Measurements from ENCODE around the gene SS18L1.

The SS18L1 gene

GRCh38 chr20:62143081-62143956, at the start of gene SS18L1, which contains the start of gene PSMA7:
SS18L1 (plus strand) TSS chr20:62143769; CDS start chr20:62143821, 52 bp downstream.
PSMA7 (minus strand) TSS chr20:62143394; CDS start chr20:62143303, 91 bp downstream.
- H3K9me3 Mint-ChIP-seq, result no peaks in the 10 kb centered on the region
- peak within 1 kb of the TSS; percentile 96 to 99 (median 96) for H3K27ac Mint-ChIP-seq
- H3K4me1 Mint-ChIP-seq, result peaks cover 47% of the 10 kb centered on the region
- peaks cover 3% of the 10 kb centered on the region for H3K27me3 Mint-ChIP-seq (ENCODE audit: low read depth)
- H3K36me3 Mint-ChIP-seq (ENCODE audit: low read depth), result peaks cover 24% of the 10 kb centered on the region
- TF ChIP-seq CTCF (IDR thresholded peaks at IDR 0.05; ENCODE audit: unreplicated experiment in 3 of 3), result no peak
- H3K4me3 Mint-ChIP-seq, result peak within 1 kb of the TSS; percentile 94 to 99 (median 98)

DNA sequence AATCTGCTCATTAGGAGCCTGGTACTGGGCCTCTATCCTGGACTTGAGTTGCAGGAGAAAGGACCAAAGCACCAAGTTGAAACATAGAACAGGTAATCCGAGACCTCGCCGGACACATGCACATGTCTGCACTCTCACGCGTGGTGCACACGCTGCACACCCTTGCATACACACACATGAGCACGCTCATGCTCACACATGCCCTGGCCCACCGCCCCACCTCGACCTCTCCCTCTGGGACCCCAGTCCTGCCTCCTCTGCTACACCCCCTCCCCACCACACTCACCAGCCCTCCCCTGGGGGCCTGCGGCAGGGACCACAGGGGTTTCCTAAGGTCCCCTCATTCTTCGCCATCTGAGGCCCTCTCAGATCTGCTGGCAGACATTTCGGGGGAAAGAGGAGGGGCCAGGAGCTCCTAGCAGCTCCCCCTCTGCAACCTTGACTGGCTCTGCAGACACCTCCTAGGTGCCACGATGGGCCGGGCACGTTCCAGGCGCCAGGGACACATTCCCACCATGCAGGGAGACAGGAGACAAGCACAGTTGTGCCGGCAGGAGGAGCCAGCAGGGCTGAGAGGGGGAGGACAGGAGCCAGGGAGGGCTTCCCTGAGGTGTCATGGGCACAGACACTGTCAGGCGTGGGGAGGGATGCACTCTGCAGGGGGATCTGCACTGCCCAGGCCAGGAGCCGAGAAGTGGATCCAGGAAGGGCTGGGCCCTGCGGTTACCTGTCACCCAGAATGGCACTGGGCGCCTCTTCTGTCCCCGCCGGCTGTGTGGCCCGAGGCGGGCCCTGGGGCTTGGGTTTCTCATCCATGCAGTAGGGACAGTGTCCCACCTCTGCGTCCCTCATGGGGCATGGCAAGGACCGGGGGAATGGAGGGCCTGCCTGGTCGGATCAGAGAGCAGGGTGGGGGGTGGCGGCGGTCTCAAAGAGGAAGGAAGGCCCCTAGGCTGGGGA, 46.9 kb upstream of the SS18L1 start:
- H3K4me1 Mint-ChIP-seq, result no peaks in the 10 kb centered on the region
- no peak for TF ChIP-seq CTCF (IDR thresholded peaks at IDR 0.05; ENCODE audit: unreplicated experiment in 3 of 3)
- peaks cover 15% of the 10 kb centered on the region for H3K27me3 Mint-ChIP-seq (ENCODE audit: low read depth)
- no peak overlapping the region for H3K4me3 Mint-ChIP-seq
- no peak overlapping the region for H3K27ac Mint-ChIP-seq
- H3K9me3 Mint-ChIP-seq, result peaks cover 3% of the 10 kb centered on the region
- no peaks in the 10 kb centered on the region for H3K36me3 Mint-ChIP-seq (ENCODE audit: low read depth)

DNA sequence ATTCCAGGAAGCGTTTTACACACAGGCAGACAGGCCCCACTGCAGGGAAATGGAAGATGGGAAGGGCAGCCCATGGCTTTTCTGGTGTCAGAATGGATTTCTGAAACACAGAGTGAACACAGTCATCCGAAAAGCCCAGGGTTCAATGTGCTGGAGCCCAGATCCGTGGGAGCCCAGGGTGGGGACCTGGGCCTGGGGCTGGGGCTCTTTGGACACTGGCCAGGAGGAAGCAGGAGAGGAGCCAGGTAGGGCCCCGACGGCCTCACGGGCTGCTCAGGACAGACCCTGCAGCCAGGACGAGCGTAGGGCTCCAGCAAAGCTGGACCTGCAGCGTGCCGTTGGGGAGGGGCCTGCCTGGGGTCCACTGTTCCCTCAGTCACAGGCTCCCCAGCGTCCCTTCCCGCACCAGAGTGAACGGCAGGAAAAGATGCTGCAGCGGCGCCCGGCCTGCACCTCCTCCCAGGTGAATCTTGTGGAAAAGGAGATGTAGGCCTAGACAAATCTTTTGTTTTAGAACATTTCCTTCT, 45.6 kb upstream of the SS18L1 start:
- H3K27ac Mint-ChIP-seq, result no peak overlapping the region

GRCh38 chr20:62101078-62101477, 42.5 kb upstream of the SS18L1 start:
- H3K27ac Mint-ChIP-seq, result no peak overlapping the region
- TF ChIP-seq CTCF (IDR thresholded peaks at IDR 0.05; ENCODE audit: unreplicated experiment in 3 of 3), result no peak
- H3K27me3 Mint-ChIP-seq (ENCODE audit: low read depth), result peaks cover 18% of the 10 kb centered on the region
- peaks cover 4% of the 10 kb centered on the region for H3K4me1 Mint-ChIP-seq
- H3K4me3 Mint-ChIP-seq, result no peak overlapping the region
- H3K36me3 Mint-ChIP-seq (ENCODE audit: low read depth), result no peaks in the 10 kb centered on the region
- H3K9me3 Mint-ChIP-seq, result peaks cover 10% of the 10 kb centered on the region

More for the DNA sequence above, 45.6 kb upstream of the SS18L1 start:
- Mint-ChIP-seq H3K4me3 (no peak overlapping the region), H3K4me1 (no peaks in the 10 kb centered on the region), H3K27me3 (ENCODE audit: low read depth) (peaks cover 13% of the 10 kb centered on the region), H3K36me3 (ENCODE audit: low read depth) (no peaks in the 10 kb centered on the region), H3K9me3 (peaks cover 3% of the 10 kb centered on the region)
- no peak for TF ChIP-seq CTCF (IDR thresholded peaks at IDR 0.05; ENCODE audit: unreplicated experiment in 3 of 3)

DNA sequence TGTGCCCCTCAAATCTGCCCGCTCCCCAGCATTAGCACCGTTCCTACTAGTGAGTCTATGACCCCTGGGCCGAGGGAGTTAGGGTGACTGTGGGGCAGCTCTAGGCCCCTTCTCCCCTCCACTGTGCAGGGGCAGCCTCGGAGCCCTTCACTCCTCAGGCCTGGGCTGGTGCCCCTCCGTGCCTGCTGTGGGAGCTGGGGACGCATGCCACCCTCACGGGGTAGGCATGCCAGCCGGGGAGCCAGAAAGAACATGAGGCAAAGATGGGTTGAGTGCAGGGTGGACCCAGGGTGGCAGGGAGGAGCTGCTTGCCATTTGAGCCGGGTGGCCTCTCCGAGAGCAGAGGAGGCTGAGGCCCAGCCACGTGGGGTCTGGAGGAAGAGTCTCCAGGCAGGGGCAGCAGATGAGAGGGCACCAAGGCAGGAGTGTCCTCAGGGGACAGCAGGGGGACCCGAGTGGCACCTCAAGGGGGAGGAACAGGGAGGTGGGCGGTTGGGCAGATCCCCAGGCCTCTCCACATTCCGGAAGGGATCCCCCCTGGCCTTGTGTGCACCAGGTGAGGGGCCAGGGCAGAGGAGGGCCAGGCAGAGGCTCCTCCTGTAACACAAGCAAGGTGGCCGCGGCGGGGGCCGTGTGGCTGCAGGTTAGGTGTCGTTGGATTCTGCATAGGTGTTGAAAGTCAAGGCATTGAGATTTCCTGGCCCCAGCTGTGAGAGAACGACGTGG, 39.9 kb upstream of the SS18L1 start:
- Mint-ChIP-seq H3K27me3 (ENCODE audit: low read depth) (peaks cover 24% of the 10 kb centered on the region), H3K27ac (no peak overlapping the region), H3K36me3 (ENCODE audit: low read depth) (peaks cover under 1% of the 10 kb centered on the region), H3K9me3 (peaks cover 20% of the 10 kb centered on the region), H3K4me1 (peaks cover 4% of the 10 kb centered on the region), H3K4me3 (no peak overlapping the region)
- no peak for TF ChIP-seq CTCF (IDR thresholded peaks at IDR 0.05; ENCODE audit: unreplicated experiment in 3 of 3)
